GM04503 (cell line): ENCODE results near the gene CIAO2A.
"Not testable (repeated sequence)": the region's sequence is repeated elsewhere in the genome, so short reads cannot be mapped to it uniquely, and the experiment has no call there.

Experiments used
- DNase-seq: peaks from one replicate; pipeline ENCODE4 v3.0.0-alpha.2; 2012; ENCODE audit warnings: low read depth

Gene CIAO2A, protein sequence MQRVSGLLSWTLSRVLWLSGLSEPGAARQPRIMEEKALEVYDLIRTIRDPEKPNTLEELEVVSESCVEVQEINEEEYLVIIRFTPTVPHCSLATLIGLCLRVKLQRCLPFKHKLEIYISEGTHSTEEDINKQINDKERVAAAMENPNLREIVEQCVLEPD

DNA sequence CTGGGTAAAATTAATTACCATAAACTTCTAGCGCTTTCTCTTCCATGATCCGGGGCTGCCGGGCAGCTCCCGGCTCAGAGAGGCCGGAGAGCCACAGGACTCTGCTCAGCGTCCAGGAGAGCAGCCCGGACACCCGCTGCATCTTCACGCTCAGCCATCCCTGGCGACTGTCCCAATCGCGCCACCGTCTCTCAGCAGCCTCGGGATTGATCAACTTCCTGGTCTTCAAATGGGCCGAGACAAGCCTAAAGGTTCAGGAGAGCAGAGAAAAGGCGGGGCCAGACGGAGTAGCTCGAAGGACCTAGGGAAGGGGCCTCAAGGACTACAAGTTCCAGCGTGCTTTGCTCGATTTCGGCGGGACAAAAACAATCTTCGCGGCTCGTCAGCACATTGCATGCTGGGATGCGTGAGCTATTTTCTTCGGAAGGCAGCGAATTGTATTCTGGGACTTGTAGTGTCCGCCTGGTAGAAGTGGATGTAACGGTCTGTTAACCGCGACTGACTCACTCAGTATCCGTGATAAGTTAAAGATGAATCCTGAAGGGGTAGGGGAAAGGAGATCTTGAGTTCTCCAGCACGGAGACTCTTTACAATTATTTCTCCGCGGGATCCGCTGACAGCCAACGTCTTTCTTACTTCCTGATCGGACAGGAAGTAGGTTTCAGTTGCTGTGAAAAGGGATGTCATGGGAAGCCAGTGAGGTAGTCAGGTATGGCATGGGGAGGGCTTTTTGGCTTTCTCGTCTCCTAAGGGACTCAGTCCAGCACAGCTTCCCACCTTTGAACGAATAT, at the start of gene CIAO2A:
CIAO2A (minus strand) TSS at position 212 of the 791 bp plus-strand sequence; CDS start at position 142, 70 bp downstream.
- DNase-seq = peak; percentile 96

DNA sequence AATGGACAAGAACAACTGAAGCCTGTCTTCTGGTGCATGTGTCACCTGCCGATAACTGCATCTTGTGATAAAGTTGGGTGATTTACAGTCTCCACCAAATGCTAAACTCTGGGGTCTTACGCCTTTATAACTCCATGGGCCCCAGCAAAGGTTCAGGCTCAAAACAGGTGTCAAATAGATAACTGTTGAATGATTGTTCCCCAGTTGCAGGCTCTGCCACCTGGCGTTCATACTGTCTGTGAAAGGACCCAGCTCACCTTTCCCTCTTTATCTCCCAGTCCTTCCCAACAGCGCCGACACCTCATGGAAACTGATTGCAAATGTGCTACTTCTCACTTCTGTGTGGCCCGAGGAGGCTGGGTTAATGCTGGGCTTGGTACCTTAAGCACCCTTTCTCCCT, 49.6 kb upstream of the CIAO2A start:
- no peak for DNase-seq

GRCh38 chr15:64141798-64142512, 48.3 kb upstream of the CIAO2A start:
- no peak for DNase-seq

GRCh38 chr15:64138331-64138941, 44.8 kb upstream of the CIAO2A start:
- DNase-seq = no peak

DNA sequence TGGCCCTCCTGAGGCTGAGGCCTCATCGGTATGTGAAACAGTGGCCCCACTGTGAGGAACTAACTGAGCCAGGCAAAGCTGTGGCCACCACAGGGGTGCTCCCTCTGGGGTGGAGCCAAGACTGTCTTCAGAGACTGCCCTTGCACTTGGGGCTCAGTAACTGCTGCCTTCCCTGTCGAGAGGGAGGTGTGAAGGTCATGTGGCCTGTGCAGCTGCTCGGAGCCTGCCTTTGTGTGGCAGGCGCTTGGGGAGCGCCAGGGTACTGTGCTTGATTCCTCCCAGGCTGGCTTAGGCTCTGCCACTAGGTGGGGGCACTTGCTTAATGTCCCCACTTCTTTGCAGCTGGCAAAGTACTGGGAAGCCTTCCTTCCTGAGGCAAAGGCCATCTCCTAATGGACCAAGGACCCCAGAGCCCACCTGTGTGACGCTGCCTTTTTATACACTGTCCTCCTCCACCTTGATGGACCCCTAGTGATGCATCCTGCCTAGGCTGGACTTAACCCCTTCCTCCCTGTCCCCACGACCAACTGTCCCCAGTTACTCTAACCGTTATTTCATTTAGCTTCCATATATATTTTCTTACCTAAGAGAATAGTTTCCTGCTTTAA, 43.7 kb upstream of the CIAO2A start:
- DNase-seq = no peak

- DNase-seq = no peak
These were observed 42.7 kb upstream of the CIAO2A start for GRCh38 chr15:64136347-64136746.

GRCh38 chr15:64134345-64134829, 40.7 kb upstream of the CIAO2A start:
- DNase-seq = no peak

DNA sequence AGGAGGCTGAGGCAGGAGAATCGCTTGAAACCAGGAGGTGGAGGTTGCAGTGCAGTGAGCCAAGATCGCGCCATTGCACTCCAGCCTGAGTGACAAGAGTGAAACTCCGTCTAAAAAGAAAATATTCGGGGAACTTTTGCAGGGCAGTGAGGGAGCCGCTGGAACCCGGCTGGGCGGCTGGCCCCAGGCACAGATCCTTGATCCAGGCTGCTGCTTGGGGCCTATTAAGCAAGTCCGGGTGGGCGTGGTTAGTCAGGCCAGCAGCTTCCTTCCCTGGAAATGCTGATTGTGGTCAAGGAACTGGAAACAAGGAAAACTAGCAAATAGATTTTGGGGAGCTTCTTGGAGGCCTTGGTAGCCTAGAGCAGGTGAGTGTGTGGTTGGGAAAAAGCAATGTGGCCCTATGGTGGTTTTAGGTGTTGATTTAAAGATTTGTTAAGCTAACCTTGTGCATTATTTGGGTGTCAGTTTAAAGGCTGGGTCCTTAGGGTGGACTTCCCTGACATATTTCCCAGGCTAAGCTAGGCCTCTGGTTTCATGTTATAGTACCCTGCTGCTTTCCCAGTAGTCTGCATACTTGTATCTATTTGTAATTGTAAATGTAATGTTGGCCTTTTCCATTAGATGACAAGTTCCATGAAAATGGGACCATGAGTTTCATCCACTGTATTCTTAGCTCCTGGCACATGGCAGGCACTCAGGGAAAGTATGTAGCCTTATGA, 40.1 kb upstream of the CIAO2A start:
- no peak for DNase-seq

- no peak for DNase-seq
These were observed 38.6 kb upstream of the CIAO2A start for GRCh38 chr15:64132217-64132616.

DNA sequence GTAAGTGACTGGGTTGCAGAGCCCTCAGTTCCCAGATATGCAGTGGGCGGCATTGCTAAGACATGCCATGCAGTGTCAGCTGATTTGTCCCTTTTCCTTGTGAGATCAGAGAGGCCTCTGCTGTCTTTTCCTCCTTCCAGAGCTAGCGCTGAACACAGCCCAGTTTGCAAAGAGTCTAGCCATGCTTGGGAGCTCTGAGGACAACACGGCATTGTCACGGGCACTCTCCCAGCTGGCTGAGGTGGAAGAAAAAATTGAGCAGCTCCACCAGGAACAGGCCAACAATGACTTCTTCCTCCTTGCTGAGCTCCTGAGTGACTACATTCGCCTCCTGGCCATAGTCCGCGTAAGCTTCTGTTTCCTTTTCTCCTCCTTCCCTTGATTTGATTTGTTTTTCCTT, 37.9 kb upstream of the CIAO2A start:
- no peak for DNase-seq

- no peak for DNase-seq
These were observed 36.5 kb upstream of the CIAO2A start for GRCh38 chr15:64130159-64130558.

- DNase-seq = no peak
These were observed 34.1 kb upstream of the CIAO2A start for GRCh38 chr15:64127521-64128270.

DNA sequence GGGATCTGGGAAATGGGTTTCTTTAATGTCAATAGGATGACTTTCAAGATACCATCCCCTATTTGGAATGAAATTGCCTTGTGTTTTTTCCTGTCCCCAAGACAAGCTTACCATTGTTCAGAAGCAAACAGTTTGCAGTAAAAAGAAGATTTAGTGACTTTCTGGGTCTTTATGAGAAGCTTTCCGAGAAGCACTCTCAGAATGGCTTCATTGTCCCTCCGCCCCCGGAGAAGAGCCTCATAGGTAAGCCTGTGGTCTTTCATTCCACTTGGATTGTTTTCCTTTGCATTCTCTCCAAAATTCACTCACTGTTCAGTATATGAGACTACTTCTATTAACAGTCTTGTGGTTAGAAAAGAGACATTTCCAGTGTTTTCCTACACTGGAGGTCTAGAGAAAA, 32.3 kb upstream of the CIAO2A start:
- no peak for DNase-seq

DNA sequence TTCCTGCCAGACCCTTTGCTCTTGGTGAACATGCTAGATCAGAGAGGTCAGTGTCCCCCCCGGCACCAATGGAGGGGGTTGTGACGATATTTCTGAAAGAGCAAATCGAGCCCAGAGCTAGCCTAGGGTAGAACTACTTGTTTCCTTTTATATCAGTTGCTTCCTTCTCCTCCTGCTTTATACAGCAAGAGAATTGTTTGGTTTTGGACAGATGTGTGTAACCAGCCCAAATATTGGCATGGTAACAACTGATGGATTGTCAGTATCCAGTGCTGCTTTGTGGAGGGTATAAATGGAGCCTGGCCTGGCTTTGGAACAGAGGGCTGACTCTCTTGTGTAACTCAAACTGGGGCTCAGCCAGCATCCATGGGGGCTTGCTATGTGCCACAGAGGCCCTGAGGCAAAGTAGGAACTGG, 29.3 kb upstream of the CIAO2A start:
- no peak for DNase-seq

DNA sequence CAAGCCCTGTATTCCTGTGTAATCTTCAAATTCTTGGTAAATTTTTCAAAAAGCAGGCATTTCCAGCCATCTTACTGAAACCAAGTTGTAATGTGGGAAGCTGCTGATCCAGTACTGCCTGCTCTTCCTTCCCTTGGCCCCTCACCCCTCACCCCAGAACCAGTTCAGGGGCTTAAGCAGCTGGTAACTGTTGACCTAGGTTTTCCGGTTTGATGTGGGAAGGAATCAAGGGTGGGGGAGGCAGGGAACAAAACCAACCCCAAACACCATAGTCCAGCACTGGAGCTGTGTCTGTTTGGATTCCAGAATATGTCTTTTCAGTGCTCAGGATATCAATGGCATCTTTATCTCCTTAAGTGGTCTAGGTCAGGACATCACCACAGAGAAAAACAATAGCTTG, 28.8 kb upstream of the CIAO2A start:
- DNase-seq = no peak

- no peak for DNase-seq
These were observed 28.0 kb upstream of the CIAO2A start for GRCh38 chr15:64121614-64122013.

- DNase-seq = not testable (repeated sequence)
These were observed 26.7 kb upstream of the CIAO2A start for GRCh38 chr15:64120322-64120721.

DNA sequence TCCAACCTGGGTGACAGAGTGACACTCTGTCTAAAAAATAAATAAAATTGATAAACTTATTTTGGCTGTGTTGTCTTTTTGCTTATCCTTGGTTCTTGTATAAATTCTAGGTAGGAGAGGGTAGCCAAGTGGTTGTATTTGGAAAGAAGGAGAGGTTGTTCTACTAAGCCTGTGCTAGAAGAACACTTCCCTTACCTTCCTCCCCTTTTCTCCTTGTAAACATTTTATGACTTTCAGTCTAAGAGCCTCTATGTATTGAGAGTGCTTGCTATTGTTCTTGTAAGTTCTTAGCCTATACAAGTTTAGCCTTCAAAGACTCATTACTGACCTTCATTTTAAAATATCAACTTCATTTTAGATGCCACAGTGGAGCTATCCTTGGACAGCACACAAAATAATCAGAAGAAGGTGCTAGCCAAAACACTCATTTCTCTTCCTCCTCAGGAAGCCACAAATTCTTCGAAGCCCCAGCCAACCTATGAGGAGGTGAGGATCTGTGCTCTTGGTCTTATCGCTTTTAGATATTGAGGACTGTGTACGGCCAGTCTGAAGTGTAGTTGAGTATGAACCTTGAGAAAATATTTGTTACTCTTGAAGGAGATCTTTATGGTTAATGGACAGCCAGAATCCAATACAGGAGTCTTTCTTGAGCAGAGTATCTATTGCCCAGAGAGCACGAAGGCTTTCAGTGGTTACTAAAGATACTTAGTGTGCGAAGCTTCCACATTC, 24.3 kb upstream of the CIAO2A start:
- DNase-seq = no peak

GRCh38 chr15:64112904-64113303, 19.3 kb upstream of the CIAO2A start:
- no peak for DNase-seq
